Measurements from ENCODE around the gene COLQ.
"Not testable (repeated sequence)": the region's sequence is repeated elsewhere in the genome, so short reads cannot be mapped to it uniquely, and the experiment has no call there.

Gene COLQ

GRCh38 chr3:15495461-15496340 lies 25.8 kb downstream of the COLQ start:
- no peak for DNase-seq (ENCODE audit: low read depth, low spot score)
- no peak overlapping the region for H3K27ac ChIP-seq

- no peak overlapping the region for H3K27ac ChIP-seq
- no peak for DNase-seq (ENCODE audit: low read depth, low spot score)
These were observed 28.1 kb downstream of the COLQ start for GRCh38 chr3:15493436-15493835.

- no peak for DNase-seq (ENCODE audit: low read depth, low spot score)
- H3K27ac ChIP-seq: no peak overlapping the region
These were observed 28.6 kb downstream of the COLQ start for GRCh38 chr3:15492847-15493360.

GRCh38 chr3:15491143-15491542 lies 30.4 kb downstream of the COLQ start:
- DNase-seq (ENCODE audit: low read depth, low spot score): no peak
- H3K27ac ChIP-seq: no peak overlapping the region

GRCh38 chr3:15490158-15490557 lies 31.3 kb downstream of the COLQ start:
- no peak for DNase-seq (ENCODE audit: low read depth, low spot score)
- no peak overlapping the region for H3K27ac ChIP-seq

- DNase-seq (ENCODE audit: low read depth, low spot score): no peak
- no peak overlapping the region for H3K27ac ChIP-seq
These were observed 33.5 kb downstream of the COLQ start for GRCh38 chr3:15488002-15488401.

- no peak for DNase-seq (ENCODE audit: low read depth, low spot score)
- no peak overlapping the region for H3K27ac ChIP-seq
These were observed 34.5 kb downstream of the COLQ start for GRCh38 chr3:15486979-15487378.

- no peak overlapping the region for H3K27ac ChIP-seq
- DNase-seq (ENCODE audit: low read depth, low spot score): no peak
These were observed 35.5 kb downstream of the COLQ start for GRCh38 chr3:15486020-15486419.

GRCh38 chr3:15484551-15484950 lies 37.0 kb downstream of the COLQ start:
- not testable (repeated sequence) for H3K27ac ChIP-seq; DNase-seq (ENCODE audit: low read depth, low spot score)

GRCh38 chr3:15479400-15480224 lies 41.9 kb downstream of the COLQ start:
- DNase-seq (ENCODE audit: low read depth, low spot score): no peak
- no peak overlapping the region for H3K27ac ChIP-seq

GRCh38 chr3:15478640-15478979 lies 42.9 kb downstream of the COLQ start:
- no peak overlapping the region for H3K27ac ChIP-seq
- no peak for DNase-seq (ENCODE audit: low read depth, low spot score)

GRCh38 chr3:15477951-15478639 lies 43.4 kb downstream of the COLQ start:
- H3K27ac ChIP-seq: no peak overlapping the region
- no peak for DNase-seq (ENCODE audit: low read depth, low spot score)

- H3K27ac ChIP-seq: no peak overlapping the region
- no peak for DNase-seq (ENCODE audit: low read depth, low spot score)
These were observed 45.1 kb downstream of the COLQ start for GRCh38 chr3:15476378-15476777.

- H3K27ac ChIP-seq: no peak overlapping the region
These were observed 46.3 kb downstream of the COLQ start for GRCh38 chr3:15475161-15475560.

GRCh38 chr3:15471861-15472260 lies 49.6 kb downstream of the COLQ start:
- no peak for DNase-seq (ENCODE audit: low read depth, low spot score)
- H3K27ac ChIP-seq: no peak overlapping the region

More at GRCh38 chr3:15475161-15475560, 46.3 kb downstream of the COLQ start:
- no peak for DNase-seq (ENCODE audit: low read depth, low spot score)

GRCh38 chr3:15470849-15471248 lies 50.7 kb downstream of the COLQ start:
- no peak for DNase-seq (ENCODE audit: low read depth, low spot score)
- H3K27ac ChIP-seq: no peak overlapping the region

GRCh38 chr3:15470261-15470660 lies 51.2 kb downstream of the COLQ start:
- no peak for DNase-seq (ENCODE audit: low read depth, low spot score)
- H3K27ac ChIP-seq: no peak overlapping the region

- no peak overlapping the region for H3K27ac ChIP-seq
- no peak for DNase-seq (ENCODE audit: low read depth, low spot score)
These were observed 54.0 kb downstream of the COLQ start for GRCh38 chr3:15467227-15468181.

- DNase-seq (ENCODE audit: low read depth, low spot score): no peak
- H3K27ac ChIP-seq: no peak overlapping the region
These were observed 55.5 kb downstream of the COLQ start for GRCh38 chr3:15465876-15466585.
